GM18499 (cell line): ENCODE results near the gene CEP72.
"Not testable (repeated sequence)": the region's sequence is repeated elsewhere in the genome, so short reads cannot be mapped to it uniquely, and the experiment has no call there.

ENCODE experiments used
- ATAC-seq: cut with Tn5 transposase; IDR thresholded peaks from one replicate; pipeline ENCODE4 v1.9.1; 2021; ENCODE audit warnings: moderate number of reproducible peaks; ENCODE audit not compliant: insufficient read depth, unreplicated experiment

CEP72 gene

GRCh38 chr5:611731-612486 is at the start of gene CEP72:
Gene CEP72, plus strand, starts transcription at chr5:612340. Its CDS starts 22 bp downstream, at chr5:612362.
- no peak for ATAC-seq

- no peak for ATAC-seq
Observed at GRCh38 chr5:565782-566440, 46.2 kb upstream of the CEP72 start.

- no peak for ATAC-seq
Observed at GRCh38 chr5:566636-567309, 45.4 kb upstream of the CEP72 start.

- ATAC-seq: no peak
Observed at GRCh38 chr5:567664-568060, 44.5 kb upstream of the CEP72 start.

- no peak for ATAC-seq
Observed at GRCh38 chr5:568061-568781, 43.9 kb upstream of the CEP72 start.

- no peak for ATAC-seq
Observed at GRCh38 chr5:568809-569208, 43.3 kb upstream of the CEP72 start.

- ATAC-seq: no peak
Observed at GRCh38 chr5:569358-569867, 42.7 kb upstream of the CEP72 start.

- no peak for ATAC-seq
Observed at GRCh38 chr5:569868-570361, 42.2 kb upstream of the CEP72 start.

GRCh38 chr5:570446-570845 is 41.7 kb upstream of the CEP72 start:
- ATAC-seq: no peak

GRCh38 chr5:570886-571285 is 41.3 kb upstream of the CEP72 start:
- no peak for ATAC-seq

- ATAC-seq: no peak
Observed at GRCh38 chr5:571791-572190, 40.3 kb upstream of the CEP72 start.

- ATAC-seq: no peak
Observed at GRCh38 chr5:572398-573019, 39.6 kb upstream of the CEP72 start.

- no peak for ATAC-seq
Observed at GRCh38 chr5:573206-573605, 38.9 kb upstream of the CEP72 start.

- ATAC-seq: no peak
Observed at GRCh38 chr5:573976-574375, 38.2 kb upstream of the CEP72 start.

- no peak for ATAC-seq
Observed at GRCh38 chr5:574906-575305, 37.2 kb upstream of the CEP72 start.

- ATAC-seq: no peak
Observed at GRCh38 chr5:575636-576035, 36.5 kb upstream of the CEP72 start.

- not testable (repeated sequence) for ATAC-seq
Observed at GRCh38 chr5:577214-577613, 34.9 kb upstream of the CEP72 start.

GRCh38 chr5:577800-578199 is 34.3 kb upstream of the CEP72 start:
- ATAC-seq: no peak

GRCh38 chr5:579211-579610 is 32.9 kb upstream of the CEP72 start:
- no peak for ATAC-seq
